Right lobe of liver (tissue), 4 donors: Measurements from ENCODE around the gene HES6.

Experiments used
- POLR2A ChIP-seq: fragments of 450-650 bp; IDR thresholded peaks from one replicate; pipeline ENCODE4 v1.6.1; 2017; ENCODE audit warnings: antibody characterized with exemption, mild to moderate bottlenecking
- TF ChIP-seq, protein P1 (sequence below), 4 donors: fragments of 200-600 bp in 3 of 4; fragments of 450-650 bp in 1 of 4; IDR thresholded peaks; one replicate each; pipeline versions ENCODE4 v1.5.1 to v1.8.0; 2016 to 2022; ENCODE audit warnings: antibody characterized with exemption in 4 of 4, mild to moderate bottlenecking in 2 of 4
- donor health status: DM: no; HTN: no; CAD: no.
- donor health status: DM: no; HTN: no; CAD: no.
- donor health status: DM: no; HTN: yes; CAD: no.

DNA sequence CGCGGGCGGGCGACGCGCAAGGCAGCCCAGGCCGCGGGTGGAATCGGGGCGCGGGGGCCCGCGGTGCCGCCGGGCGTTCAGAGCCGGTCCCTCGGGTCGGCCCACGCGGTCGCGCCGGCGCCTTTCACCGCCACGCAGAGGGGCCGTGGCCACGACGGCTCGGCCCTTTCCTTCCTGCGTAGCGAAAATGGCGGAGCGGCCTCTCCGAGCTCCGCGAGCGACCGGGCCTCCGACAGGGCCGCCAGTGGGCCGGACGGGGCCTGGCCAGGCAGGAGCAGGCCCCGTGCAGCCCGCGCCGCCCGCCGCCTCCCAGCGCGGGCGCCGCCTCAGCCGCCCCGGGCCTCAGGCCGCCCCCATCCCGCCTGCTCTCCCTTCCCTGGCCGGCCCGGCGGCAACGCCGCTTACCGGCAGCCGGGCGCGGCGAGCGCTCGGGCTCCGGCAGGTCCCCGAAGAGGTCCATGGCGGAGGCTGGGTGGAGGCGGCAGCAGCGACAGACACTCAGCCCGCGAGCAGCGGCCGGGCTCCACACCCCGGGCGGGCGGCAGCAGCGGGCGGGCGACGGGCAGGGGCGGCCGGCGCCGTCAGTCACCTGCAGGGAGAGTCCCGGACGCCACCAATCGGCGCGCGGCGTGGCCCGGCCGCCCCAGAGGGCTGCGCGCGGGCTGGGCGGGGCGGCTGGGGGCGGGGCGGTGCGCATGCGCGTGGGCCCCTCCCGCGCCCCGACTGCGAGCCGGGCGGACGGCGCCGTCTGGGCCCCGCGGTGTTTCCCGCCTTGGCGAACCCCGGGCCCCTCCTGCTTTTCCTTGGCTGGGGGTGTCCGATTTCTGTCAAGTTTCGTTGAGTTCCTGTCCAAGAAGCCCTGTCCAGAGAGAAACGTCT, 36.5 kb downstream of the HES6 start, which contains the start of gene ILKAP:
- TF ChIP-seq, protein P1, sequence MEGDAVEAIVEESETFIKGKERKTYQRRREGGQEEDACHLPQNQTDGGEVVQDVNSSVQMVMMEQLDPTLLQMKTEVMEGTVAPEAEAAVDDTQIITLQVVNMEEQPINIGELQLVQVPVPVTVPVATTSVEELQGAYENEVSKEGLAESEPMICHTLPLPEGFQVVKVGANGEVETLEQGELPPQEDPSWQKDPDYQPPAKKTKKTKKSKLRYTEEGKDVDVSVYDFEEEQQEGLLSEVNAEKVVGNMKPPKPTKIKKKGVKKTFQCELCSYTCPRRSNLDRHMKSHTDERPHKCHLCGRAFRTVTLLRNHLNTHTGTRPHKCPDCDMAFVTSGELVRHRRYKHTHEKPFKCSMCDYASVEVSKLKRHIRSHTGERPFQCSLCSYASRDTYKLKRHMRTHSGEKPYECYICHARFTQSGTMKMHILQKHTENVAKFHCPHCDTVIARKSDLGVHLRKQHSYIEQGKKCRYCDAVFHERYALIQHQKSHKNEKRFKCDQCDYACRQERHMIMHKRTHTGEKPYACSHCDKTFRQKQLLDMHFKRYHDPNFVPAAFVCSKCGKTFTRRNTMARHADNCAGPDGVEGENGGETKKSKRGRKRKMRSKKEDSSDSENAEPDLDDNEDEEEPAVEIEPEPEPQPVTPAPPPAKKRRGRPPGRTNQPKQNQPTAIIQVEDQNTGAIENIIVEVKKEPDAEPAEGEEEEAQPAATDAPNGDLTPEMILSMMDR (IDR thresholded peaks at IDR 0.05) = no peak
- TF ChIP-seq POLR2A = peak; percentile 93
